Measurements from ENCODE around the gene RIC3. TPM values are rescaled to one million over a fixed set of nuclear protein-coding genes. Genes with fewer than 3 reads are reported as not detected.

The RIC3 gene
- total and polyA plus RNA-seq, 2 donors (not counting 3 experiments of a cell fraction or from before 2014, with no cell fraction given) = not detected

DNA sequence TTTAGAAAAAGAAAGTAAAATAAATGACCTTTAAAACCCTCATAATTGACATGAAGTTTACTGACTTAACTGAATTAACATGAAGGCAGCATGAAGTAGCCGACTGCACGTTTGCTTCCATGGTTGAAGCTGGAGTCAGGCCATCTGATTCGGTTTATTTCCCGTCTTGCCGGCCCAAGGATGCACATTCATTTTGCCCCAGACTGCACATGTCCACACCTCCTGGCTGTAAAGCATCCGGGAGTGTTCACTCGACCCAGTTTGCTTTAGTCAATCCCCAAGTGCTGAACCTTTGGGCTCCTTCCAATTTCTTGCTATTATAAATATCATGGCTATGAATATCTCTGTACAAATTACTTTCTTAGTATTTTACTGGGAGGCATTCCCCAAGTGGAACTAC lies 105.5 kb downstream of the RIC3 start:
- no peaks in the 10 kb centered on the region for H3K4me1 ChIP-seq (ENCODE audit: control insufficient read depth, extremely low read depth, insufficient read depth, low read length)
- FAIRE-seq (no peak), DNase-seq (ENCODE audit: low read depth, low spot score) (no peak)
- no peaks in the 10 kb centered on the region for H3K79me2 ChIP-seq (ENCODE audit: control insufficient read depth, insufficient read depth, low read length)
- no peak overlapping the region for H3K4me2 ChIP-seq (ENCODE audit: insufficient read depth, low read length)
- dilution Hi-C loops (cut with MboI; ENCODE audit: extremely low pct_ligation_motif_present, low sequenced_read_pairs) = no loop called here
- CTCF ChIA-PET = interaction anchor here (1.2 to 1.3 kb wide), 2 partner anchors 11 to 57 kb away, joined by 3 to 4 read pairs; no protein-coding TSS in a partner anchor
- BruUV-seq (replicated peaks) = no TSS peak
- H3K9me1 ChIP-seq (replicated peaks; ENCODE audit: control insufficient read depth, extremely low read depth, insufficient read depth, low read length) = no peaks in the 10 kb centered on the region
- H3K4me3 ChIP-seq (replicated peaks in 1 of 3; ENCODE audit: insufficient read depth in 1 of 3, low read depth in 1 of 3, low read length in 3 of 3) = no peak overlapping the region
- intact Hi-C loops (cut with micrococcal nuclease) = no loop called here
- H3K9ac ChIP-seq (replicated peaks; ENCODE audit: extremely low read depth, insufficient read depth, low read length) = no peak overlapping the region
- H3K36me3 ChIP-seq (ENCODE audit: control insufficient read depth in 2 of 2, extremely low read depth in 1 of 2, insufficient read depth in 2 of 2, low read length in 2 of 2) = no peaks in the 10 kb centered on the region
- H2AFZ ChIP-seq (ENCODE audit: low read depth, low read length) = no peak overlapping the region
- H3K27me3 ChIP-seq (ENCODE audit: control insufficient read depth in 2 of 2, insufficient read depth in 2 of 2, low read length in 2 of 2) = no peaks in the 10 kb centered on the region
- no peaks in the 10 kb centered on the region for H4K20me1 ChIP-seq (replicated peaks; ENCODE audit: control insufficient read depth, extremely low read depth, insufficient read depth, low read length)
- H3K27ac ChIP-seq (ENCODE audit: insufficient read depth, low read depth, low read length) = no peak overlapping the region
- POLR2A ChIA-PET = no interaction called here
- no peak for TF ChIP-seq GATA2 (IDR thresholded peaks at IDR 0.05; ENCODE audit: insufficient read depth, insufficient read length, low read depth, low read length)
- TF ChIP-seq FOS (IDR thresholded peaks at IDR 0.05; ENCODE audit: borderline replicate concordance, insufficient read depth, low read length) = no peak
- TF ChIP-seq CTCF (IDR thresholded peaks at IDR 0.05; ENCODE audit: extremely low read depth in 1 of 2, insufficient read depth in 1 of 2, low read depth in 1 of 2, low read length in 2 of 2) = no peak
- no peak for TF ChIP-seq EZH2 (IDR thresholded peaks at IDR 0.05; ENCODE audit: borderline replicate concordance, low read depth, low read length, severe bottlenecking)
- TF ChIP-seq POLR2AphosphoS5 (IDR thresholded peaks at IDR 0.05; ENCODE audit: insufficient read depth, low read depth, low read length) = no peak
- no peak for TF ChIP-seq MYC (IDR thresholded peaks at IDR 0.05; ENCODE audit: low read depth, low read length)
- TF ChIP-seq MAX (IDR thresholded peaks at IDR 0.05; ENCODE audit: insufficient read depth, insufficient read length) = no peak
- TF ChIP-seq JUN (IDR thresholded peaks at IDR 0.05; ENCODE audit: borderline replicate concordance, insufficient read depth, insufficient read length, low read depth) = no peak
- TF ChIP-seq POLR2A (IDR thresholded peaks at IDR 0.05; ENCODE audit: low read depth, low read length) = no peak
- no peaks in the 10 kb centered on the region for H3K9me3 ChIP-seq (replicated peaks; ENCODE audit: control insufficient read depth, insufficient read depth, low read length)
